Stimulated activated CD4-positive, alpha-beta T cell treated with anti-CD3 and anti-CD28 coated beads, Interleukin-12 subunit alpha, Interleukin-12 subunit beta, amount 100 ng/mL, for 4 hours (primary cell): ENCODE results near the gene TUBGCP4.

Experiments
- DNase-seq: peaks from one replicate; pipeline ENCODE4 v3.0.0-alpha.2; 2020

Gene TUBGCP4

DNA sequence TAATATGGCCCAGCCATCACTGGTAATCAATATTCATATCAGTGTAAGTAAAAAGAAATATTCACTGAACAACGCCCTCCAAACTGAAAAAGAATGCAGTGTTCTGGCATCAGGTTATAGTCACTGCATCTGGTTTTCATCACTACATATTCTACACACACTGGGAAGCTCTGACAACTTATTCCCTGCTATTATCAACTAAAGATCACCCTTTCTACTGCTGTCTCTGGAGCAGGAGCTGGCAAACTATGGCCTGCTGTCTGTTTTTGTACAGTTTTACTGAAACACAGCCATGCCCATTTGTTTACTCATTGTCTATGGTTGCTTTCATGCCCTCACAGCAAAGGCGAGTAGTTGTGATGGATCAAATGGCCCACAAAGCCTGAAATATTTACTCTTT is 35.3 kb downstream of the TUBGCP4 start:
- DNase-seq = no peak

DNA sequence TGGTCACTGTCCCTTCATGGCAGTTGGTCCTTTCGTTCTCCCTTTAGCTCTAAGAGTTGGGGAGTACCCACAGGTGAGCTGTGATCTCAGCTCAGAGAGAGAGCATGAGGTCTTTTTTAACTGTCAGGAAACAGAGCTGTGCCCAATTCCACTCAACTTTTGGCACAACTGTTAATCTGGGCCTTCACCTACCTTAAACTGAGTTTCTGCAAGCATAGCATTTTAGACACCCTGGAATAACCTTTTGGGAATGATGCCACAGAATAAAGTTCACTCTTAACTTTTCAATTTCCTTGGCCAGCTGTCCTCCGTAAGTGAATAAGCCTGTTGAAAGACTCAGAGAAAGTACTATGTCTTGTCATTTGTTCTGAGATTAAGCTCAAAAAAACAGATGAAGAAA is 35.9 kb downstream of the TUBGCP4 start:
- DNase-seq = no peak

DNA sequence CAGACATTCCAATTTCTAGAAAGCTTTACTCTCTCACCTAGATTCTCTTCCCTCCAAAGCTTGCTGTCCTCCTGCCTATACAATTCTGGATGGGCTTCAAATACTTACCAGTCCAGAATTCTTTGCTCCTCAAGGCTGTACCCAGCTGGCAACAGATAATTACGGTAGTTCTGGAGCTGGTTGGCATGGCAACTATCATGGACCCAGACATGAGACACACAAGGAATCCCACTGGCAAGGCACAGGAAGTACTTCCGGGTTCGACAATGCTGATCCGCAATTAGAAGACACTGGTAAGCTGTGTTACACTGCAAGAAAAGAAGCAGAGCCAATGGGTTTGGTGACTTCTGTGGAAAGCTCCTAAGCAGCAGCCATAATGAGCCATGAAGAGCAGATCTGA is 37.9 kb downstream of the TUBGCP4 start:
- no peak for DNase-seq

DNA sequence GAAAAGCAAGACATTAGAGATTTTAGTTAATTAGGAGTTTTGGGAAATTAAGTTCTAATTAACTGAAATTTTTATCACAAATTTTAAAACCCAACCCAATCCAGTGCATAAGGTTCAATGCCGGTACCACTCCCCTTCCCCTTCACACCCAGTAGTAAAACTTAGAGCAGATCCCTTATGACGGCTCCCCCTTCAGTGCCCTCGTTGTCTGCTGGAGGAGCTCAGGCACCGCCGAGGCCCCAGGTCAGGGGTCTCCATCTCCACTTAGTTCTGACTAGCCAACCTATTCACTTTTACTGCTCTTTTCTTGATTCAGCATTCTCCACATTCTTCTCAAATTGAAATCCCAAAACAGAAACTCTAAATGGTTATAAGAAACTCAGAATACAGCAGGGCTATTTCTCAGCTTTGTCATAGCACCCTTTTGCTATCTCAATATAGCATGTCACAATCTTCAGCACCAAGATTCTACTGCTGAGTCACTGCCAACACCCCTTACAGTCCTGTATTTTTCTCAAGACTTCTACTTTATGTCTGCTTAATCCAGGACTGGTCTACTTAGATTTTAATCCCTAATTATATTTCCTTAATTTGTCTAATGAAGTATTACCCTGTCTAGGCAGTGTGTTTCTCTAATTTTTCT is 39.8 kb downstream of the TUBGCP4 start:
- DNase-seq = no peak

DNA sequence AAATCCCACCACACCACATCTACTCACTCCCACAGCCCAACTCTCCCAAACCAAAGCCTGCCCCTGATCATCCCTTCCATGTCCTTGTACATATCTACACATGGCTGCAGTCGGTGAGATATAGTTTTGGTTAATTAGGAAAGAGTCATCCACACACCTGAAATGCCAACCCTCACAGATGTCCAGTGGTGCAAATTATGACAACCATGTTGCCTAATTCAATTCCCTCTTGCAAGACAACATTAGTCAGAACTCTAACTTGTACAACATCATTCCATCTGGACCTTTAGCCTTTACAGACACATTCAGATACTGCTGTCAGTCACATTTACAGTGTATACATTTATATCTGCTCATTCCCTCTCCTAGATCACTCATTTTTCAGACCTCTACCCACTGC is 41.2 kb downstream of the TUBGCP4 start:
- no peak for DNase-seq

DNA sequence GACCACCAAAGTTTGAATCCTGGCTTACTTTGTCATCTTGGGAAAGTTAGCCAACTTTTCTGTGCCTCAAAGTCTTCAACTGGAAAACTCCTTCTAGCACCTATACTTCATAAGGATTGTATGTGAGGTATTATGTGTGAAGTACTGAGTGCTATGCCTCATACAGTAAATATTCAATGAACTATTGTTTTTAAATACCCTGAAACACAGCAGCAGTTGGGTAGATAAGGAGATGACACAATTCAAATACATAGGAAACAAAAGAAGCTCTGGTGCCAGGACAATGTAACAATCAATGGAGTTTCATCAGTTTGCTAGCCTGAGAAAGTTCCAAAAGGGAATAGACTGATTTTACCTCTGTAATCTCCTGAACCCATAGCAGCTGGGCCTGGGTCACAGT is 43.3 kb downstream of the TUBGCP4 start:
- DNase-seq = no peak

DNA sequence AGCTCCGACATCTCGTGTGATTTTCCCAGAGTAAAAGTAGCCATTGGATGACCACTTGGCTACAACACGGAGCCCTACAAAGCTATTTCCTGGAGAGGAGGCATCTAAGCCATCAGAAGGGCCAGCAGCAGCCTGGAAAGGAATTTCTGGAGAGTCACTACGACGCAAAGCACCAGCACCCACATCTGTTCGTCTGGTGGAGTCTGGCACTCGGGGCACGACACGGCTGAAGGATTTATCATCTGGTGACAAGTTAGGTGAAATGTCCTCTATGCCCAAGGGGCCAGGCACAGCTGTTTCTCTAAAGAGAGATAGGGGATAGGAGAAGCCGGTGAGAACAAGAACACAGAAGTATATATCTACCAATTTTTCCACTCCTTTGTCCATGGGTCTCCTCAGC is 49.5 kb downstream of the TUBGCP4 start:
- DNase-seq = no peak

DNA sequence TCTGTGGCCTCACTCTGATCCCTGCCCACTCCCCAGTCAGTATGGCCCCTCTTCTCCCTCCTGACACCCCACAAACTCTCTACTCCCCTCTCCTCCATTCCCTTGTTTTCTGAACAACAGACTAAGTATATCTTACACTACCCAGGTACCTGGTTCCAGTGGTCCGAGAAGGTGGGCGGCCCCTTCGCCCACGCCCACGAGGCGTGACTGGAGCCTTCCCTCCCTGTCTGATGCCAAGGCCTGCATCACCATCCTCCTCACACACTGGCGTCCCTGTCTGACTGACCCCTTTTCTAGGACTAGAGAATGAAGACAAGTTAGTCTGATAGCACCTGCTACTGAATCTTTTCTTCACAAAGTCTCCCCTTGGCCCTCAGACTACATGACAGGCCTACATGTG is 50.0 kb downstream of the TUBGCP4 start:
- DNase-seq = no peak

DNA sequence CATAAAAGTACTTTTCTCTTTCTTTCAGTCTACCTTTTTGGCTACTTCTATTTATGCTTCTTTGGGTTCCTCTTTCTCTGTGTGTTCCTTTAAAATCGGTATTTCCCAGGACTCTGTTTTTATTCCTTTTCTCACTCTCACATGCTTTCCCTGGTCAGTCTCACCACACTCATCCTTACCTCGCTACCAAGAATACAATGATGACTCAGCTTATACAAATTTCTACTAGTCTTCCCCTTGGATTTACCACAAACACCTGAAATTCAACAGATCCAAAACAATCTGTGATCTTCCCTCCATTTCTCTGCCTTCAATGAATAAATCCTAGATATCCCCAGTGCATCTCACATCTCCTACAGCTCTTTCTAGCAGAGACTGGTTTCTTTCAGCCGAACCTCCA is 52.9 kb downstream of the TUBGCP4 start:
- DNase-seq = no peak

DNA sequence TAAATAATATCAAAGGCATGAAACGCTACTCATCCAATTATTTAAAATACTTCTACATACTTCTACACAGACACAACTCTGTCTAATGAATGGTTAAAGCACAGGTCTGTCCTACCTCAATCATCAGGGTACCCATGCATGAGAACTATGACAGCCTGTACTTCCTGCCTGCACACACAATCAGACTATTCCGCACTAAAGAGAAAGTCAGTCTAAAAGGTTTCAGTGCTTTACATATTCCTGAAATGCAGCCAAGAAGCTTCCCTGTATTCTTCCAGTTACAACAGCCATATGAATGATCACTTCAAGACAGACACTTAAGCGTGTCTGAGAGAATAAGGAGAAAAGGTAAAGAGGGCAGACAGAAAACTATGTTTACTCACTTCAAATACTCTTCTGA is 58.8 kb downstream of the TUBGCP4 start:
- DNase-seq = no peak

DNA sequence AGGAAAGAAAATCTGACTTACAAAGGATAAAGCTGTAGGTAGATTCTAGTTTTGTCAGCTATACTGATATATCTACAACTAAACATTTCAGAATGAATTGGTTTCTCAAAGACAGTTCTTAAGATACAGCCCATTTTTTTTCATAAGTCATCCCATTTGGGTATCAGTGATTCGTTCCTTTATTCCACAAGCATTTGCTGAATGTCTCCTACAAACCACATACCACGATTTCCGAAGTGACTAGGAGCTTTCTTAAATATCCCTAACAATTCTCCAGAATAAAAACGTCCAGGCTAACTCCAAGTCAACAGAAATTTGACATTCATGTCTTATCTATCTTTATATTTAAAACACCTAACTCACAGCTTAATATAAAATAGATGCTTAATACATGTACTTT is 62.3 kb downstream of the TUBGCP4 start:
- no peak for DNase-seq

DNA sequence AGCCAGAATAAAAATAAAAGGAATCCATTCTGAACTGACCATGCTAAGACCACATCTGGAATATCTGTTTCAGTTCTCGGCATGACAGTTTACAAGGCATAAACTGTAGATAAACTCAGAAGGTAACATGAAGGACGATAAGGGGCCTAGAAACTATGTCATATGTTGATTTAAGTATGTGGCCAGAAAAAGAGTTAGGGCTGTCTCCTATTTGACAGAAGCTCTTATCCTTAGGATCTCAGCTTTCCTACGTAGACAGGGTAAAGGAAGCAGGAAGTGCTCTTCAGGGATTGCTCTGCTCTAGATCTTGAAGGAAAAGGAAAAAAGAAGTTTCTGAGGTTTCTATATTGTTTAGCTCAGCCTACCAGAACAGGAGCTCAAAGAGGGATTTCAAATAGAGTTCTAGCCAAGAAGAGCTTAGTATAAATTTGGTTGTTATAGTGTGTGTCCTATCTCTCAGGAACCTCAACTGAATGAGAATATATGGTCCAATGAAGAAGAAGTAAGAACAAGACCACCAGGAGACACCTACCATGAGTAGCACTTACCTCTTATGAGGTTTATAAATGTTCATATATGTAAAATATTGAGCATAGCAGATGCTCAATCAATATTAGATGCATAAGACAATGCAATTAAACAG is 62.9 kb downstream of the TUBGCP4 start:
- no peak for DNase-seq

DNA sequence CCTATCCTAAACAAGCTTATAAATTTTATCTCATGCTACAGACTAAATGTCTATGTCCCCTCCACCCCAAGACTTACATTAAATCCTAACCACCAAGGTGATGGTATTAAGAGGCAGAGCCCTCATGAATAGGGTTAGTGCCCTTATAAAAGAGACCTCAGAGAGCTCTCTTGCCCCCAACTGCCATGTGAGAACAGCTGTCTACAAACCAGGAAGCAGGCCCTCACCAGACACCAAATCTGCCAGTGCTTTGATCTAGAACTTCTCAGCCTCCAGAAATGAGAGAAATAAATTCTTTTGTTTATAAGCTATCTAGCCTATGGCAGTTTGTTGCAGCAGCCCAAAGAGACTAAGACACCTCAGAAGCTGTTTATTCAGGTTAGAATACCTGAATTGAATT is 63.5 kb downstream of the TUBGCP4 start:
- DNase-seq = no peak

DNA sequence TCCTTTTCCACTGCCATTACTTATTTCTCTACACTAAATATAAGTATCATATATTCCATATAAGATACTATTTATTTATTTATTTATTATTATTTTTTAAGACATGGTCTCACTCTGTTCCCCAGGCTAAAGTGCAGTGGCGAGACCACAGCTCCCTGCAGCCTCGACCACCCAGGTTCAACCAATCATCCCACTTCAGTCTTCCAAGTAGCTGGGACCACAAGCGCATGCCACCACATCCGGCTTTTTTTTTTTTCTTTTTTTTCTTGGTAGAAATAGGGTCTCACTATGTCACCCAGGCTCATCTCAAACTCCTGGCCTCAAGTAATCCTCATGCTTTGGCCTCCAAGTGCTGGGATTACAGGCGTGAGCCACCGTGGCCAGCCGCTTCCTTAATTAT is 65.5 kb downstream of the TUBGCP4 start:
- no peak for DNase-seq

DNA sequence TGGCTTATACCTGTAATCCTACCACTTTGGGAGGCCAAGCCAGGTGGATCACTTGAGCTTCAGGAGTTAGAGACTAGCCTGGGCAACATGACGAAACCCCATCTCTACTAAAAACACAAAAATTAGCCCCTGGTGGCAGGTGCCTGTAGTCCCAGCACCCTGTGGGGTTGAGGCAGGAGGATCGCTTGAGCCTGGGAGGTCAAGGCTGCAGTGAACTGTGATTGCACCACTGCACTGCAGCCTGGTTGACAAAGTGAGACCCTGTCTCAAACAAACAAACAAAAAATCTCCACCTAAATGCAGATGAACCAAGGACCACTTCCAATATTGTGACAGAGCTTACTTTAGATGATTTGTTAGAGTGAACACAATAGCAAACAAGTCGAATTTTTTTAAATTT is 68.4 kb downstream of the TUBGCP4 start:
- DNase-seq = no peak

DNA sequence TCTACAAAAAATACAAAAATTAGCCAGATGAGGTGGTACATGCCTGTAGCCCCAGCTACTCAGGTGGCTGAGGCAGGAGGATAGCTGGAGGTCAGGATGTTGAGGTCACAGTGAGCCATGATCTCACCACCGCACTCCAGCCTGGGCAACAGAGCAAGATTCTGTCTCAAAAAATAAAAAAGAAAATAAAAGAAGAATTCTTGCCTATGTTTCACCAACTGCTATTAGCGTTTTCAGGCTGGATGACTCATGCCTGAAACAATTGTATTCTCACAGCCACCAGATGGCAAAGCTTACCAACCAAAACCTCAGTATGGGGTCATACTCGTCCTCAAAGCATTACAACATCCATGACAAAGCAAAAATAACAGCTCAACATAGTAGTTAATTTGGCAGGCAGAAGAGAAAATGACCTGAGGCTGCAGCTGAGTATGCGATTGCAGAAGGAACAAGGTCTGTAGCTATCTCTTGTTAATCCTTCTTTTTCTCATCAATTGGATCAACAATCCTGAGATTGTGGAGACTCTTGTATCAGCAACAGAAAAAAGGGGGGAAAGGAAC is 69.9 kb downstream of the TUBGCP4 start:
- peak; percentile 1 for DNase-seq

DNA sequence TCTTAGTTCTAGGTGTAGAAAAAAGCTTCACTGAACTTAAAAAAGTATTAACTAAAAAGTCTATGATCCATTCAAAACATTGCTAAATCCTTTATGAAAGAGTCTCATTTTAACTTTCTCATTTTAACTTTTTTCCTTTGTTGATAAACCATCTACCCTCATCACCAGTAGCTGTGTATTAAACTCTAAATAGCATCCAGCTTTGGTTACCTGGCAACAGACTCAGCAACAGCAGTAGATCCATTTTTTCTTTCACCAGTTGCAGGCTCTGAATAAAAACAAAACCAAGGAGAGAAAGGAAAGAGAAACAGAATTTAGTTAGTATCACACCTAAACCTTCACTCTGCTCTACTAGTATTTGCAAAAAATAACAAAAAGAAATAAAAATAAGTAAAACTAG is 70.4 kb downstream of the TUBGCP4 start:
- DNase-seq = no peak

DNA sequence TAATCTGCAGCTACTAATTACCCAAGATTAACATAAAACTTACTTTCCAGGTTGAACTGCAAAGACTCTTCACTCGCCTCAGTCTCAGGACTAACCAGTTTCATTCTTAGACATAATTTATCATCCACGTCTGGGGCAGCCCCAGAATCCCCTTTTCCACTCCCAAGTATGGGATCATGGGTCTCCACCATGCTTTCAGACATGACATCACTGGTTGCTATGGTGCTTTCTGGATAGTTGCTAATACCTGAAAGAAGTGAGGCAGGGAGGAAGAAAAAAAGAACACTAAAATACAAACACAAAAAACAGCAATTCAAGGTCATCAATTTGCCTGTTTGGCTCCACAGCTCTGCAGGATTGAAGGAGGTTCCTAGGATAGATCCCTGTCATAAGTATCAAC is 75.4 kb downstream of the TUBGCP4 start:
- no peak for DNase-seq

DNA sequence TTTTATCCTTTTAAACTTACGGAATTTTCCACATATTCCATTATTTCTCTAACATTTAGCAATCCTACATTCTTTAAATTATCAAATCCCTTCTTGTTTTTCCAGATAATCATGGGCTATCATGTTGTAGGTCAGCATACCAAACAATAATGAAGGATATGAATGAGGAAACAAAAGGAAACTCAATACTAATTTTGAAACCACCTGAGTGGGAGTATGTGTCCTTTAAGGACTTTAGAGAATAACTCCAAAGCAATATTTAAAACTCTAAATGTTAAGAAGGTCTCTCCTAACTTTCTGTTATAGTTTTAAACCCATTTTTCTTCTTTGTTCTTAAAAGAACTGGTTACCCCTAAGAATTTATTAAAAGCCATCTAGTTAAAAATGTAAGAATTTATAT is 79.1 kb downstream of the TUBGCP4 start:
- no peak for DNase-seq
